Measurements from ENCODE around the gene PHLPP1.
"Not testable (repeated sequence)": the region's sequence is repeated elsewhere in the genome, so short reads cannot be mapped to it uniquely, and the experiment has no call there.

PHLPP1 gene

DNA sequence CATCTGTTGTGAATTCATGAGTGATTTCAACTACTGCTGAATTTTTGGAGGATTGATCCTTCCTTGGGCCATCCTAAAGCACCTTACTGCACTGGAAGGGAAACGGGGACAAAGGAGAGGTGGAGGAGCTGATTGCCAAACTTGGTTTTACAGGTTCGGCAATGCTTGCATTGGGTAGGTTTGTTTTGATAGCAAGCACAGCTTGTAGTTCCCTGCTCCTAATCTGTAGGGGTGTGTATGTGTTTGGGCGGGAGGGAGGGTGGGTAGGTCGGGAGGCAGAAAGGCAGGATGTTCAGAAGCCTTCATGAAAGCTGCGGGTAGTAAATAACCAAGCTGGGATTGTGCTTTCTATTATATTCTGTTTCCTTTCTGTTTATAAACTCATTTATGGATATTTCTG is 24.6 kb downstream of the PHLPP1 start:
- TF ChIP-seq GLIS3 (CRISPR knock-in tag; IDR thresholded peaks at IDR 0.05): no peak
- no peak for TF ChIP-seq ZC3H10 (CRISPR knock-in tag; IDR thresholded peaks at IDR 0.05)
- TF ChIP-seq, protein P1, sequence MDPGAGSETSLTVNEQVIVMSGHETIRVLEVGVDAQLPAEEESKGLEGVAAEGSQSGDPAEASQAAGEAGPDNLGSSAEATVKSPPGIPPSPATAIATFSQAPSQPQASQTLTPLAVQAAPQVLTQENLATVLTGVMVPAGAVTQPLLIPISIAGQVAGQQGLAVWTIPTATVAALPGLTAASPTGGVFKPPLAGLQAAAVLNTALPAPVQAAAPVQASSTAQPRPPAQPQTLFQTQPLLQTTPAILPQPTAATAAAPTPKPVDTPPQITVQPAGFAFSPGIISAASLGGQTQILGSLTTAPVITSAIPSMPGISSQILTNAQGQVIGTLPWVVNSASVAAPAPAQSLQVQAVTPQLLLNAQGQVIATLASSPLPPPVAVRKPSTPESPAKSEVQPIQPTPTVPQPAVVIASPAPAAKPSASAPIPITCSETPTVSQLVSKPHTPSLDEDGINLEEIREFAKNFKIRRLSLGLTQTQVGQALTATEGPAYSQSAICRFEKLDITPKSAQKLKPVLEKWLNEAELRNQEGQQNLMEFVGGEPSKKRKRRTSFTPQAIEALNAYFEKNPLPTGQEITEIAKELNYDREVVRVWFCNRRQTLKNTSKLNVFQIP (CRISPR knock-in tag; IDR thresholded peaks at IDR 0.05; ENCODE audit: borderline replicate concordance, low read depth): no peak
- TF ChIP-seq ZNF565 (CRISPR knock-in tag; conservative IDR thresholded peaks at IDR 0.05; ENCODE audit: low read depth): no peak
- TF ChIP-seq ZFP30 (CRISPR knock-in tag; IDR thresholded peaks at IDR 0.05): no peak
- TF ChIP-seq, protein P2, sequence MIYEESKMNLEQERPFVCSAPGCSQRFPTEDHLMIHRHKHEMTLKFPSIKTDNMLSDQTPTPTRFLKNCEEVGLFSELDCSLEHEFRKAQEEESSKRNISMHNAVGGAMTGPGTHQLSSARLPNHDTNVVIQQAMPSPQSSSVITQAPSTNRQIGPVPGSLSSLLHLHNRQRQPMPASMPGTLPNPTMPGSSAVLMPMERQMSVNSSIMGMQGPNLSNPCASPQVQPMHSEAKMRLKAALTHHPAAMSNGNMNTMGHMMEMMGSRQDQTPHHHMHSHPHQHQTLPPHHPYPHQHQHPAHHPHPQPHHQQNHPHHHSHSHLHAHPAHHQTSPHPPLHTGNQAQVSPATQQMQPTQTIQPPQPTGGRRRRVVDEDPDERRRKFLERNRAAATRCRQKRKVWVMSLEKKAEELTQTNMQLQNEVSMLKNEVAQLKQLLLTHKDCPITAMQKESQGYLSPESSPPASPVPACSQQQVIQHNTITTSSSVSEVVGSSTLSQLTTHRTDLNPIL (CRISPR knock-in tag; IDR thresholded peaks at IDR 0.05; ENCODE audit: low read depth): no peak
- no peak for TF ChIP-seq ARNTL (CRISPR knock-in tag; IDR thresholded peaks at IDR 0.05; ENCODE audit: borderline replicate concordance, low read depth)
- TF ChIP-seq ZNF8 (CRISPR knock-in tag; IDR thresholded peaks at IDR 0.05): no peak
- no peak for TF ChIP-seq ISL1 (CRISPR knock-in tag; IDR thresholded peaks at IDR 0.05)
- no peak for TF ChIP-seq PPARA (CRISPR knock-in tag; IDR thresholded peaks at IDR 0.05; ENCODE audit: borderline replicate concordance)
- no peak for TF ChIP-seq TCF4 (CRISPR knock-in tag; IDR thresholded peaks at IDR 0.05; ENCODE audit: borderline replicate concordance)
- no peak for TF ChIP-seq RARB (CRISPR knock-in tag; IDR thresholded peaks at IDR 0.05)
- no peak for TF ChIP-seq TOX (CRISPR knock-in tag; IDR thresholded peaks at IDR 0.05; ENCODE audit: borderline replicate concordance)
- TF ChIP-seq, protein P3, sequence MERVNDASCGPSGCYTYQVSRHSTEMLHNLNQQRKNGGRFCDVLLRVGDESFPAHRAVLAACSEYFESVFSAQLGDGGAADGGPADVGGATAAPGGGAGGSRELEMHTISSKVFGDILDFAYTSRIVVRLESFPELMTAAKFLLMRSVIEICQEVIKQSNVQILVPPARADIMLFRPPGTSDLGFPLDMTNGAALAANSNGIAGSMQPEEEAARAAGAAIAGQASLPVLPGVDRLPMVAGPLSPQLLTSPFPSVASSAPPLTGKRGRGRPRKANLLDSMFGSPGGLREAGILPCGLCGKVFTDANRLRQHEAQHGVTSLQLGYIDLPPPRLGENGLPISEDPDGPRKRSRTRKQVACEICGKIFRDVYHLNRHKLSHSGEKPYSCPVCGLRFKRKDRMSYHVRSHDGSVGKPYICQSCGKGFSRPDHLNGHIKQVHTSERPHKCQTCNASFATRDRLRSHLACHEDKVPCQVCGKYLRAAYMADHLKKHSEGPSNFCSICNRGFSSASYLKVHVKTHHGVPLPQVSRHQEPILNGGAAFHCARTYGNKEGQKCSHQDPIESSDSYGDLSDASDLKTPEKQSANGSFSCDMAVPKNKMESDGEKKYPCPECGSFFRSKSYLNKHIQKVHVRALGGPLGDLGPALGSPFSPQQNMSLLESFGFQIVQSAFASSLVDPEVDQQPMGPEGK (CRISPR knock-in tag; IDR thresholded peaks at IDR 0.05; ENCODE audit: borderline replicate concordance): no peak
- no peak for ATAC-seq

DNA sequence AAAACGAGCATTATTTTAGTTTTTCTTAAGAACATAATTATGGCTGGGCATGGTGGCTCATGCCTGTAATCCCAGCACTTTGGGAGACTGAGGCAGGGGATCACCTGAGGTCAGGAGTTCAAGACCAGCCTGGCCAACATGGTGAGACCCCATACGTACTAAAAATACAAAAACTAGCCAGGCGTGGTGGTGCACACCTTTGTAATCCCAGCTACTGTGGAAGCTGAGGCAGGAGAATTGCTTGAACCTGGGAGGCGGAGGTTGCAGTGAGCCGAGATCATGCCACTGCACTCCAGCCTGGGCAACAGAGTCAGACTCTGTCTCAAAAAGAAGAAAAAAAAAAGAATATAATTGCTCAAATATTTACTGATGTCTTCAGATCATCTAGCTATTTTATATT is 25.3 kb downstream of the PHLPP1 start:
- ATAC-seq: not testable (repeated sequence)

DNA sequence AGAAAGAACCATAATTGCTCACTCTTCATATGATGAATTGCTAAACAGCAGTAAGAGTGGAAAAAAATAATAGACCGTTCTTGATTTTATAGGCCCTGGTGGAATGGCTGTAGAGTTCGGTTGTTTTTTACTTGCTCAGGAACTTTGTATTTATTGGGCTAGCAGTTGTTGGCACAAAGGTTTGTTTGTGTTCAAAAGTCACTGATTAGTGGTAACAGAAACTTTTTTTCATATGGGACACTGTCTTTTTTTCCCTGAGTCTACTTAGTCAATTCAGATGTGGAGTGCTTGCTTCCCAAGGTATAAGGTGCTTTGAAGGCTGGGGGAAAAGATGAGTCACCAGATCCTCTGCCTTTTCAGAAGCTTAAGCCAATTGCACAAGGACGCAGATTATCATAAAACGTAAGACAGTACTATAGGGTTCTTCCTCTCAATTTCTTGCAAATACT is 25.8 kb downstream of the PHLPP1 start:
- TF ChIP-seq RARB (CRISPR knock-in tag; IDR thresholded peaks at IDR 0.05): no peak
- TF ChIP-seq CSDC2 (CRISPR knock-in tag; IDR thresholded peaks at IDR 0.05): no peak
- no peak for TF ChIP-seq BACH2 (CRISPR knock-in tag; IDR thresholded peaks at IDR 0.05; ENCODE audit: borderline replicate concordance)
- TF ChIP-seq PPARA (CRISPR knock-in tag; IDR thresholded peaks at IDR 0.05; ENCODE audit: borderline replicate concordance): no peak
- no peak for TF ChIP-seq ISL1 (CRISPR knock-in tag; IDR thresholded peaks at IDR 0.05)
- TF ChIP-seq, protein P2 (CRISPR knock-in tag; IDR thresholded peaks at IDR 0.05; ENCODE audit: low read depth): no peak
- TF ChIP-seq, protein P3 (CRISPR knock-in tag; IDR thresholded peaks at IDR 0.05; ENCODE audit: borderline replicate concordance): no peak
- TF ChIP-seq SNAI2 (CRISPR knock-in tag; IDR thresholded peaks at IDR 0.05): no peak
- TF ChIP-seq ZNF70 (CRISPR knock-in tag; IDR thresholded peaks at IDR 0.05): no peak
- TF ChIP-seq, protein P4, sequence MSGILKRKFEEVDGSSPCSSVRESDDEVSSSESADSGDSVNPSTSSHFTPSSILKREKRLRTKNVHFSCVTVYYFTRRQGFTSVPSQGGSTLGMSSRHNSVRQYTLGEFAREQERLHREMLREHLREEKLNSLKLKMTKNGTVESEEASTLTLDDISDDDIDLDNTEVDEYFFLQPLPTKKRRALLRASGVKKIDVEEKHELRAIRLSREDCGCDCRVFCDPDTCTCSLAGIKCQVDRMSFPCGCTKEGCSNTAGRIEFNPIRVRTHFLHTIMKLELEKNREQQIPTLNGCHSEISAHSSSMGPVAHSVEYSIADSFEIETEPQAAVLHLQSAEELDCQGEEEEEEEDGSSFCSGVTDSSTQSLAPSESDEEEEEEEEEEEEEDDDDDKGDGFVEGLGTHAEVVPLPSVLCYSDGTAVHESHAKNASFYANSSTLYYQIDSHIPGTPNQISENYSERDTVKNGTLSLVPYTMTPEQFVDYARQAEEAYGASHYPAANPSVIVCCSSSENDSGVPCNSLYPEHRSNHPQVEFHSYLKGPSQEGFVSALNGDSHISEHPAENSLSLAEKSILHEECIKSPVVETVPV (CRISPR knock-in tag; IDR thresholded peaks at IDR 0.05): no peak
- no peak for TF ChIP-seq OSR1 (CRISPR knock-in tag; IDR thresholded peaks at IDR 0.05)
- no peak for TF ChIP-seq TCF4 (CRISPR knock-in tag; IDR thresholded peaks at IDR 0.05; ENCODE audit: borderline replicate concordance)
- TF ChIP-seq, protein P1 (CRISPR knock-in tag; IDR thresholded peaks at IDR 0.05; ENCODE audit: borderline replicate concordance, low read depth): no peak
- ATAC-seq: peak; percentile 61; the same call in 2 of the 3 replicates

All from SK-N-SH treated with all-trans-retinoic acid at 6 μM for 48 hours (cell line).